Mammary epithelial cell (primary cell): ENCODE results near the gene ATE1.

Source experiments
- CTCF ChIP-seq, 2 donors: IDR thresholded peaks in 1 of 2; conservative IDR thresholded peaks in 1 of 2; 2 replicates each; pipeline ENCODE4 v1.5.1; 2011 to 2012; ENCODE audit warnings: inconsistent platforms in 2 of 2, low read length in 2 of 2, mild to moderate bottlenecking in 2 of 2, control low read depth in 1 of 2, low read depth in 1 of 2; ENCODE audit not compliant: insufficient read depth in 1 of 2; ENCODE audit errors: extremely low read depth in 1 of 2
- EZH2 ChIP-seq: IDR thresholded peaks from 2 replicates; pipeline ENCODE4 v1.6.1; 2012; ENCODE audit warnings: low read length, inconsistent platforms, borderline replicate concordance

- TF ChIP-seq CTCF (conservative IDR thresholded peaks at IDR 0.05 in 1 of 2, IDR thresholded peaks at IDR 0.05 in 1 of 2; ENCODE audit: extremely low read depth in 1 of 2, insufficient read depth in 1 of 2, low read depth in 1 of 2, low read length in 2 of 2) (no peak), EZH2 (no peak)
Observed at GRCh38 chr10:121941532-121941931, 13.7 kb upstream of the ATE1 start.
